IMR-90 (cell line): ENCODE data around the gene DCLRE1C. TPM values are rescaled to one million over a fixed set of nuclear protein-coding genes. Genes with fewer than 3 reads are reported as not detected.

ENCODE experiments used
- ATAC-seq: fragments of 200-7000 bp; cut with Tn5 transposase; 2 replicates; pipeline ENCODE4 v1.9.1; 2020; ENCODE audit warnings: low read depth, mild to moderate bottlenecking, moderate library complexity
- BruUV-seq: library from RNA; stranded (reverse); fragments of 400-500 nt; replicated peaks from 2 replicates; lab custom pipeline; 2021; lab: Mats Ljungman, UMichigan
- CTCF ChIA-PET: fragments of 300-600 bp; formaldehyde crosslinking; extraction: SDS; loops from one replicate; lab custom pipeline; 2021; ENCODE audit warnings: antibody characterized with exemption; lab: Yijun Ruan, JAX
- POLR2A ChIA-PET: fragments of 300-600 bp; sonication (Branson Sonifier 250); formaldehyde crosslinking; loops from one replicate; lab custom pipeline; 2022; ENCODE audit warnings: antibody characterized with exemption; ENCODE audit not compliant: unreplicated experiment; lab: Charles Lee
- DNase-seq: peaks from one replicate; pipeline ENCODE4 v3.0.0; 2013
- H2AFZ ChIP-seq: replicated peaks from 2 replicates; pipeline ENCODE3; 2013; ENCODE audit warnings: low read length, mild to moderate bottlenecking; ENCODE audit not compliant: poor library complexity
- H2AK5ac ChIP-seq: 2 replicates; pipeline ENCODE4 v1.6.1; 2013; ENCODE audit warnings: low read depth, low read length, inconsistent platforms
- H2AK9ac ChIP-seq: replicated peaks from 2 replicates; pipeline ENCODE3; 2013; ENCODE audit warnings: mild to moderate bottlenecking, low read depth, low read length, moderate library complexity; ENCODE audit not compliant: poor library complexity
- H2BK120ac ChIP-seq: 2 replicates; pipeline ENCODE4 v1.6.1; 2013; ENCODE audit warnings: low read depth, low read length, inconsistent platforms
- H2BK15ac ChIP-seq: 3 replicates; pipeline ENCODE4 v1.6.1; 2013; ENCODE audit warnings: low read depth, low read length, inconsistent platforms
- H2BK20ac ChIP-seq: 2 replicates; pipeline ENCODE4 v1.6.1; 2013; ENCODE audit warnings: low read depth, mild to moderate bottlenecking, inconsistent platforms, low read length, moderate library complexity
- H2BK5ac ChIP-seq: 2 replicates; pipeline ENCODE4 v1.6.1; 2013; ENCODE audit warnings: mild to moderate bottlenecking, low read depth, low read length, inconsistent platforms; ENCODE audit not compliant: poor library complexity, severe bottlenecking
- H3K14ac ChIP-seq: replicated peaks from 2 replicates; pipeline ENCODE4 v1.6.1; 2013; ENCODE audit warnings: low read depth, low read length, inconsistent platforms
- H3K18ac ChIP-seq: 2 replicates; pipeline ENCODE4 v1.6.1; 2013; ENCODE audit warnings: low read depth, low read length, control low read depth
- H3K23ac ChIP-seq: 2 replicates; pipeline ENCODE4 v1.6.1; 2013; ENCODE audit warnings: low read depth, low read length, inconsistent platforms
- H3K27ac ChIP-seq: 2 replicates; pipeline ENCODE4 v1.5.1; 2013; ENCODE audit warnings: mild to moderate bottlenecking, control low read depth, low read length; ENCODE audit not compliant: insufficient read depth
- H3K27me3 ChIP-seq: 2 replicates; pipeline ENCODE4 v1.6.1; 2013; ENCODE audit warnings: low read length; ENCODE audit not compliant: control insufficient read depth, insufficient read depth
- H3K36me3 ChIP-seq: 2 replicates; pipeline ENCODE4 v1.6.1; 2013; ENCODE audit warnings: low read length, mixed read lengths; ENCODE audit not compliant: control insufficient read depth, insufficient read depth
- H3K4ac ChIP-seq: 2 replicates; pipeline ENCODE4 v1.6.1; 2013; ENCODE audit warnings: low read depth, low read length, inconsistent platforms
- H3K4me1 ChIP-seq: 2 replicates; pipeline ENCODE4 v1.6.1; 2013; ENCODE audit warnings: low read length, mixed read lengths; ENCODE audit not compliant: control insufficient read depth, insufficient read depth
- H3K4me2 ChIP-seq: 2 replicates; pipeline ENCODE4 v1.6.1; 2013; ENCODE audit warnings: low read depth, mild to moderate bottlenecking, control low read depth, low read length, moderate library complexity
- H3K4me3 ChIP-seq: 2 replicates; pipeline ENCODE4 v1.5.1; 2013; ENCODE audit warnings: low read depth, mild to moderate bottlenecking, control low read depth, low read length, moderate library complexity; ENCODE audit not compliant: insufficient read depth
- H3K56ac ChIP-seq: 2 replicates; pipeline ENCODE4 v1.6.1; 2013; ENCODE audit warnings: low read length, inconsistent platforms; ENCODE audit not compliant: insufficient read depth; ENCODE audit errors: extremely low read depth
- H3K79me1 ChIP-seq, 2 experiments: 2 replicates each; pipeline ENCODE4 v1.6.1; 2013; ENCODE audit warnings: low read length in 2 of 2, inconsistent platforms in 1 of 2, low read depth in 1 of 2
- H3K9ac ChIP-seq: 2 replicates; pipeline ENCODE4 v1.6.1; 2013; ENCODE audit warnings: low read depth, low read length, control low read depth
- H3K9me1 ChIP-seq: 2 replicates; pipeline ENCODE4 v1.6.1; 2013; ENCODE audit warnings: low read length, inconsistent platforms; ENCODE audit not compliant: insufficient read depth
- H3K9me3 ChIP-seq: 2 replicates; pipeline ENCODE4 v1.6.1; 2013; ENCODE audit warnings: low read length; ENCODE audit not compliant: control insufficient read depth, insufficient read depth
- H4K20me1 ChIP-seq: 2 replicates; pipeline ENCODE4 v1.6.1; 2013; ENCODE audit warnings: low read length, inconsistent platforms; ENCODE audit not compliant: insufficient read depth
- H4K5ac ChIP-seq: 2 replicates; pipeline ENCODE4 v1.6.1; 2013; ENCODE audit warnings: mild to moderate bottlenecking, low read depth, low read length, control low read depth
- H4K8ac ChIP-seq, 2 experiments: 2 replicates each; pipeline ENCODE4 v1.6.1; 2013; ENCODE audit warnings: low read depth in 2 of 2, low read length in 2 of 2, control low read depth in 1 of 2, inconsistent platforms in 1 of 2
- H4K91ac ChIP-seq: 2 replicates; pipeline ENCODE4 v1.6.1; 2013; ENCODE audit warnings: low read depth, low read length, inconsistent platforms; ENCODE audit not compliant: insufficient read depth
- BHLHE40 ChIP-seq: fragments of 150-350 bp; IDR thresholded peaks from 2 replicates; pipeline ENCODE4 v1.6.1; 2016; ENCODE audit warnings: mild to moderate bottlenecking, low read depth, low read length
- CEBPB ChIP-seq: IDR thresholded peaks from 2 replicates; pipeline ENCODE4 v1.6.1; 2012; ENCODE audit warnings: low read depth, low read length, improper control_type of control experiment
- CHD1 ChIP-seq: IDR thresholded peaks from 2 replicates; pipeline ENCODE4 v1.6.1; 2012; ENCODE audit warnings: low read depth, low read length, improper control_type of control experiment
- MAFK ChIP-seq: IDR thresholded peaks from 2 replicates; pipeline ENCODE4 v1.6.1; 2012; ENCODE audit warnings: low read depth, low read length, improper control_type of control experiment
- MAZ ChIP-seq: IDR thresholded peaks from 2 replicates; pipeline ENCODE4 v1.6.1; 2012; ENCODE audit warnings: low read depth, mild to moderate bottlenecking, low read length, improper control_type of control experiment, moderate library complexity, borderline replicate concordance
- NFE2L2 ChIP-seq: fragments of 150-350 bp; IDR thresholded peaks from 2 replicates; pipeline ENCODE4 v1.6.1; 2016; ENCODE audit warnings: low read depth, mild to moderate bottlenecking, low read length
- POLR2A ChIP-seq: IDR thresholded peaks from 2 replicates; pipeline ENCODE4 v1.6.1; 2012; ENCODE audit warnings: mild to moderate bottlenecking, low read depth, low read length
- RAD21 ChIP-seq: IDR thresholded peaks from 2 replicates; pipeline ENCODE4 v1.6.1; 2012; ENCODE audit warnings: low read length, improper control_type of control experiment
- RCOR1 ChIP-seq: IDR thresholded peaks from 2 replicates; pipeline ENCODE4 v1.6.1; 2012; ENCODE audit warnings: mild to moderate bottlenecking, low read length, improper control_type of control experiment; ENCODE audit not compliant: insufficient replicate concordance
- RFX5 ChIP-seq: IDR thresholded peaks from 2 replicates; pipeline ENCODE4 v1.8.0; 2012; ENCODE audit warnings: low read depth, mild to moderate bottlenecking, low read length, moderate library complexity
- SMC3 ChIP-seq: fragments of 150-350 bp; IDR thresholded peaks from 2 replicates; pipeline ENCODE4 v1.6.1; 2016; ENCODE audit warnings: low read depth, mild to moderate bottlenecking, antibody characterized with exemption, low read length, moderate library complexity
- WGBS, 2 experiments: methylation state at CpG; one replicate each; pipeline versions ENCODE4 v1.1.5 to v1.1.7; 2013; ENCODE audit warnings: missing lambda C conversion rate in 2 of 2; ENCODE audit not compliant: insufficient read length in 1 of 2; ENCODE audit errors: extremely low coverage in 2 of 2; 5-methylcytosine and 5-hydroxymethylcytosine counted together
- dilution Hi-C: fragments of 300-500 bp; cut with HindIII; formaldehyde crosslinking; loops from one replicate; pipeline ENCODE4 v1.14.3; 2018; ENCODE audit warnings: low sequenced_read_pairs; ENCODE audit not compliant: unreplicated experiment
- in situ Hi-C: fragments of 300-500 bp; cut with MboI; formaldehyde crosslinking; loops from 3 replicates; pipeline ENCODE4 v1.14.3; 2019; ENCODE audit warnings: low sequenced_read_pairs, inconsistent platforms, mixed read lengths
- intact Hi-C: fragments of 100-400 bp; cut with micrococcal nuclease; formaldehyde crosslinking; loops from 2 replicates; pipeline ENCODE4 v1.10.0; 2022
- polyA plus RNA-seq, 3 experiments: library from polyadenylated mRNA; depleted of rRNA; stranded (reverse); fragments of >200 nt; gene quantifications; 2 replicates each; pipeline ENCODE4 v1.2.3, GENCODE V29; 2012; ENCODE audit warnings: low replicate concordance in 1 of 3
- total RNA-seq: library from RNA; depleted of rRNA; stranded (reverse); fragments of >200 nt; gene quantifications from 2 replicates; pipeline ENCODE4 v1.2.3, GENCODE V29; 2012
- TF ChIP-seq, protein P1 (sequence below): fragments of 150-350 bp; IDR thresholded peaks from 2 replicates; pipeline ENCODE4 v1.6.1; 2017; ENCODE audit warnings: mild to moderate bottlenecking, antibody characterized with exemption, low read length, low read depth
- TF ChIP-seq, protein P2 (sequence below): fragments of 150-350 bp; IDR thresholded peaks from 2 replicates; pipeline ENCODE4 v1.6.1; 2016; ENCODE audit warnings: low read depth, mild to moderate bottlenecking, low read length, moderate library complexity, borderline replicate concordance
- TF ChIP-seq, protein P3 (sequence below): conservative IDR thresholded peaks from 2 replicates; pipeline ENCODE4 v1.5.1; 2012; ENCODE audit warnings: mild to moderate bottlenecking, low read depth, low read length, improper control_type of control experiment

The DCLRE1C gene
- total and polyA plus RNA-seq, 2 of the 4 experiments (the other 2 are of a cell fraction), result 2.9 to 8.1 TPM

DNA sequence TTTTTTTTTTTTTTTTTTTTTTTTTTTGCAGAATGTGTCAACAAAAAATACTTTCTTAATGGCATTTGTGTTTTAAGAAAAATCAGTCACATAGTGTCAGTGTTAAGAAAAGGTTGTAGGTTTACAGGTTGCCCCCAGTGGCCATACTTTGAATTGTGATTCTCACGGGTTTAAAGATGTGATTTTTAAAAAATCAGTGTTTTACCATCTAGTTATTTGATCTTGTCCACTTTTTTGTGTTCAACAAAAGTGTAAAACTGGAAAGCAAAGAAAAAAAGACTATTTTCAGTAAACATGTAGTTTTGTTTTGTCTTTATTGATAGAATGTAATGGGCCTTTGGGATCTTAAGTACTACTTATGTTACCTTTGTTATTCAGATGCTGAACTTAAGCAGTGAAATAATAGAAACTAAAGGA lies 49.6 kb downstream of the DCLRE1C start:
- no peak overlapping the region for H2BK5ac ChIP-seq
- no peak overlapping the region for H4K8ac ChIP-seq
- no peak overlapping the region for H3K4me2 ChIP-seq
- no peak overlapping the region for H2AFZ ChIP-seq
- peak; percentile 35 for DNase-seq
- dilution Hi-C loops (no loop called here), intact Hi-C loops (no loop called here), in situ Hi-C loops (no loop called here)
- H3K4me1 ChIP-seq, result no peaks in the 10 kb centered on the region
- ATAC-seq, result 0 out of 2 replicates have a peak, but pooled peaks have one; percentile 49
- no peak overlapping the region for H4K5ac ChIP-seq
- H3K27me3 ChIP-seq, result no peaks in the 10 kb centered on the region
- H2BK120ac ChIP-seq, result no peak overlapping the region
- H3K14ac ChIP-seq, result no peak overlapping the region
- H2BK20ac ChIP-seq, result no peak overlapping the region
- no peaks in the 10 kb centered on the region for H4K20me1 ChIP-seq
- ChIA-PET POLR2A (no interaction called here), CTCF (no interaction called here)
- no peak overlapping the region for H3K56ac ChIP-seq
- H2BK15ac ChIP-seq, result no peak overlapping the region
- H3K79me1 ChIP-seq, result no peaks in the 10 kb centered on the region; a peak in 1 of 4 replicates
- H2AK9ac ChIP-seq, result no peak overlapping the region
- no peak overlapping the region for H3K23ac ChIP-seq
- H3K4me3 ChIP-seq, result no peak overlapping the region
- 0 out of 2 replicates have a peak, but pooled peaks cover 2% of the 10 kb centered on the region for H3K9me3 ChIP-seq
- no peak overlapping the region for H2AK5ac ChIP-seq
- no peak overlapping the region for H4K91ac ChIP-seq
- no CpG with 5 or more reads among the region's 1 CpG for WGBS, 2 experiments
- no TSS peak for BruUV-seq
- TF ChIP-seq MAFK (no peak), CHD1 (no peak), MAZ (no peak), POLR2A (no peak), SMC3 (0 out of 2 replicates have a peak, but pooled peaks have one; percentile 4), RAD21 (peak; percentile 39), RCOR1 (no peak), CEBPB (no peak), RFX5 (no peak), BHLHE40 (no peak), NFE2L2 (no peak)
- TF ChIP-seq, protein P1, sequence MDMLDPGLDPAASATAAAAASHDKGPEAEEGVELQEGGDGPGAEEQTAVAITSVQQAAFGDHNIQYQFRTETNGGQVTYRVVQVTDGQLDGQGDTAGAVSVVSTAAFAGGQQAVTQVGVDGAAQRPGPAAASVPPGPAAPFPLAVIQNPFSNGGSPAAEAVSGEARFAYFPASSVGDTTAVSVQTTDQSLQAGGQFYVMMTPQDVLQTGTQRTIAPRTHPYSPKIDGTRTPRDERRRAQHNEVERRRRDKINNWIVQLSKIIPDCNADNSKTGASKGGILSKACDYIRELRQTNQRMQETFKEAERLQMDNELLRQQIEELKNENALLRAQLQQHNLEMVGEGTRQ, result no peak
- TF ChIP-seq, protein P2, sequence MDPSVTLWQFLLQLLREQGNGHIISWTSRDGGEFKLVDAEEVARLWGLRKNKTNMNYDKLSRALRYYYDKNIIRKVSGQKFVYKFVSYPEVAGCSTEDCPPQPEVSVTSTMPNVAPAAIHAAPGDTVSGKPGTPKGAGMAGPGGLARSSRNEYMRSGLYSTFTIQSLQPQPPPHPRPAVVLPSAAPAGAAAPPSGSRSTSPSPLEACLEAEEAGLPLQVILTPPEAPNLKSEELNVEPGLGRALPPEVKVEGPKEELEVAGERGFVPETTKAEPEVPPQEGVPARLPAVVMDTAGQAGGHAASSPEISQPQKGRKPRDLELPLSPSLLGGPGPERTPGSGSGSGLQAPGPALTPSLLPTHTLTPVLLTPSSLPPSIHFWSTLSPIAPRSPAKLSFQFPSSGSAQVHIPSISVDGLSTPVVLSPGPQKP, result no peak
- TF ChIP-seq, protein P3, sequence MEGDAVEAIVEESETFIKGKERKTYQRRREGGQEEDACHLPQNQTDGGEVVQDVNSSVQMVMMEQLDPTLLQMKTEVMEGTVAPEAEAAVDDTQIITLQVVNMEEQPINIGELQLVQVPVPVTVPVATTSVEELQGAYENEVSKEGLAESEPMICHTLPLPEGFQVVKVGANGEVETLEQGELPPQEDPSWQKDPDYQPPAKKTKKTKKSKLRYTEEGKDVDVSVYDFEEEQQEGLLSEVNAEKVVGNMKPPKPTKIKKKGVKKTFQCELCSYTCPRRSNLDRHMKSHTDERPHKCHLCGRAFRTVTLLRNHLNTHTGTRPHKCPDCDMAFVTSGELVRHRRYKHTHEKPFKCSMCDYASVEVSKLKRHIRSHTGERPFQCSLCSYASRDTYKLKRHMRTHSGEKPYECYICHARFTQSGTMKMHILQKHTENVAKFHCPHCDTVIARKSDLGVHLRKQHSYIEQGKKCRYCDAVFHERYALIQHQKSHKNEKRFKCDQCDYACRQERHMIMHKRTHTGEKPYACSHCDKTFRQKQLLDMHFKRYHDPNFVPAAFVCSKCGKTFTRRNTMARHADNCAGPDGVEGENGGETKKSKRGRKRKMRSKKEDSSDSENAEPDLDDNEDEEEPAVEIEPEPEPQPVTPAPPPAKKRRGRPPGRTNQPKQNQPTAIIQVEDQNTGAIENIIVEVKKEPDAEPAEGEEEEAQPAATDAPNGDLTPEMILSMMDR, result peak; percentile 48
- H3K4ac ChIP-seq, result no peak overlapping the region
- H3K18ac ChIP-seq, result no peak overlapping the region
- H3K36me3 ChIP-seq, result peaks cover 19% of the 10 kb centered on the region
- H3K9me1 ChIP-seq, result no peaks in the 10 kb centered on the region
- no peak overlapping the region for H3K27ac ChIP-seq
- H3K9ac ChIP-seq, result no peak overlapping the region
